B cell (primary cell): ENCODE measurements around the gene C1QTNF7.

Source experiments
- EZH2 ChIP-seq: IDR thresholded peaks from 2 replicates; pipeline ENCODE4 v1.6.1; 2012; ENCODE audit warnings: borderline replicate concordance, low read depth, mild to moderate bottlenecking, moderate library complexity, low read length; ENCODE audit not compliant: insufficient read depth, poor library complexity, severe bottlenecking
- TF ChIP-seq, protein P1 (sequence below): fragments of 200-600 bp; IDR thresholded peaks from one replicate; pipeline ENCODE4 v1.8.0; 2022; ENCODE audit warnings: antibody characterized with exemption, mild to moderate bottlenecking

DNA sequence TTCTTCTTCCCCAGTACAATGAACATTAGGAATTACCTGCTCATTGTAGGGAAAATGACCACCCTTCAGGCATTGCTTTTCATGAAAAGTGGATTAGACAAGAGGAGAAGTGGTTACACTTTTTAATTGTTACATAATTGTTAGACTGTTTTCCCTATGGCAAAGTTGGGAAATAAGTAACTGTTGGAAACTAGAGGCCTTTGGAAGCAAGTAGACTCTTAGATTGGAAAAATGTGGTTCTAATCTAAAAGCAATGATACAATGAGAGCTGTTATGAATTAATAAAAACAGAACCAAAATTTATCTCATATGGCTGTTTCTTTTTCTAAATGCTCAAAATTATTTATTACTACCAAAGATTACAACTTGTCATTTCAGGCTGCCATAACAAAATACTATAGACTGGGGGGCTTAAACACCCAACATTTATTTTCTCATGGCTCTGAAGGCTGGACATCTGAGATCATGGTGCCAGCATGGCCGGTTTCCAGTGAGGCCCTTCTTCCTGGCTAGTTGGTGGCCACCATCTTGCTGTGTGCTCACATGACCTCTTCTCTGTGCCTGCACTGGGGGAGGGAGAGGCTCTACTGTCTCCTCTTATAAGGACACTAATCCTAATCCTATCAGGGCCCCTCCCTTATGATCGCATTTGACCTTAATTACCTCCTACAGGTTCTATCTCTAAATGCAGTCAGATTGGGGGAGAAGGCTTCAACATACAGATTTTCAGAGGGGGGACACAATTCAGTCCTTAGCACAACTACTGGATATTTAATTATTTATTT, 54.3 kb downstream of the C1QTNF7 start:
- TF ChIP-seq EZH2, result no peak
- TF ChIP-seq, protein P1, sequence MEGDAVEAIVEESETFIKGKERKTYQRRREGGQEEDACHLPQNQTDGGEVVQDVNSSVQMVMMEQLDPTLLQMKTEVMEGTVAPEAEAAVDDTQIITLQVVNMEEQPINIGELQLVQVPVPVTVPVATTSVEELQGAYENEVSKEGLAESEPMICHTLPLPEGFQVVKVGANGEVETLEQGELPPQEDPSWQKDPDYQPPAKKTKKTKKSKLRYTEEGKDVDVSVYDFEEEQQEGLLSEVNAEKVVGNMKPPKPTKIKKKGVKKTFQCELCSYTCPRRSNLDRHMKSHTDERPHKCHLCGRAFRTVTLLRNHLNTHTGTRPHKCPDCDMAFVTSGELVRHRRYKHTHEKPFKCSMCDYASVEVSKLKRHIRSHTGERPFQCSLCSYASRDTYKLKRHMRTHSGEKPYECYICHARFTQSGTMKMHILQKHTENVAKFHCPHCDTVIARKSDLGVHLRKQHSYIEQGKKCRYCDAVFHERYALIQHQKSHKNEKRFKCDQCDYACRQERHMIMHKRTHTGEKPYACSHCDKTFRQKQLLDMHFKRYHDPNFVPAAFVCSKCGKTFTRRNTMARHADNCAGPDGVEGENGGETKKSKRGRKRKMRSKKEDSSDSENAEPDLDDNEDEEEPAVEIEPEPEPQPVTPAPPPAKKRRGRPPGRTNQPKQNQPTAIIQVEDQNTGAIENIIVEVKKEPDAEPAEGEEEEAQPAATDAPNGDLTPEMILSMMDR, result no peak
